Cardiac muscle cell (in vitro differentiated cells and primary cell): ENCODE data around the gene PLVAP. TPM values are rescaled to one million over a fixed set of nuclear protein-coding genes. Genes with fewer than 3 reads are reported as not detected.

Experiments
- DNase-seq, 2 donors: peaks; one replicate each; pipeline versions ENCODE4 v3.0.0 to v3.0.0-alpha.2; 2010 to 2017; ENCODE audit warnings: low read depth in 1 of 2, low spot score in 1 of 2
- H3K27ac ChIP-seq: fragments of 200-600 bp; sonication (generic); 2 replicates; pipeline ENCODE4 v1.5.1; 2016
- H3K27me3 ChIP-seq: fragments of 200-600 bp; sonication (generic); 2 replicates; pipeline ENCODE4 v1.6.0; 2016; ENCODE audit warnings: control low read depth
- H3K36me3 ChIP-seq: fragments of 200-600 bp; sonication (generic); 2 replicates; pipeline ENCODE4 v1.5.1; 2016; ENCODE audit warnings: control low read depth
- H3K4me1 ChIP-seq: fragments of 200-600 bp; sonication (generic); 2 replicates; pipeline ENCODE4 v1.8.1; 2017; ENCODE audit warnings: low read depth, mild to moderate bottlenecking, mixed run types
- H3K4me3 ChIP-seq: fragments of 200-600 bp; sonication (generic); 2 replicates; pipeline ENCODE4 v1.5.1; 2016; ENCODE audit warnings: mild to moderate bottlenecking
- H3K9me3 ChIP-seq: fragments of 200-600 bp; sonication (generic); 2 replicates; pipeline ENCODE4 v1.5.1; 2017; ENCODE audit warnings: low read depth, mild to moderate bottlenecking, control low read depth
- polyA plus RNA-seq: library from polyadenylated mRNA; unstranded; fragments of >200 nt; fragmentation: Nextera tagmentation; extraction: Ambion mirVana; gene quantifications from 2 replicates; pipeline ENCODE4 v1.2.1, GENCODE V29; 2016
- total RNA-seq: library from RNA; depleted of rRNA; stranded (reverse); fragments of >200 nt; gene quantifications from 2 replicates; pipeline ENCODE4 v1.2.3, GENCODE V29; 2016
- TF ChIP-seq, protein P1 (sequence below): IDR thresholded peaks from 2 replicates; pipeline ENCODE4 v1.5.1; 2012; ENCODE audit warnings: low read depth, mild to moderate bottlenecking, low read length

Gene PLVAP
- total and polyA plus RNA-seq, 2 experiments from 2014 or later, result 4.2 to 4.3 TPM

DNA sequence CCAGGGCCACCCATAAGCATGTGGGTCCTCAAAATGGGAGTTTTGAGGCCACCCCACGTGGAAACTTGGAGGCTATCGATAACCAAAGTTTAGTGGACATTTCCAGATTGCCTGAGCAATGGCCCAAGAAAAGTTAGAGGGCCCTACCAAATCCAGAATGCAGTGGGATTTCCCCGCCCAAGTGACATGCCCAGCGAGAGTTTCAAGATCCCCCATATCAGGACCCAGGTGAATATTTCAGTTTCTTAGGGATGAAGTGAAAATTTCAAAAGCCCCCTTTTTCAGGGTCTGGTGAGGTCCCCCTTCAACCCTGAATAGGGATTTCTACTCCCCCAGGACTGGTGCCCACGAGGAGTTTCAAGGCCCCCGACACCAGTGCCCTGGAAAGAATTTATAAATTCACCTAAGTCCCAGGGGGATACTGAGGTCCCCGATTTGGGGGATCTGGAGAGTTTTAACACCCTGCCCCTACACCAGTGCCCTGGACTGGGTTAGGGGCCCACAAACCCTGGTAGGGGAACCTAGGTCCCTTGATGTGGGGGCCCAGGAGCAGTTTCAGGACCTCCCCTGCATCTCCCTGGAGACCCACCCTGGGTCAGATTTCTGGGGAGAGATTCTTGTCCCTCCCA lies 27.6 kb upstream of the PLVAP start:
- Histone ChIP-seq H3K4me3 (peak overlapping the region; percentile 27), H3K9me3 (no peaks in the 10 kb centered on the region), H3K36me3 (no peaks in the 10 kb centered on the region), H3K27me3 (no peaks in the 10 kb centered on the region), H3K27ac (peak overlapping the region; percentile 70), H3K4me1 (peaks cover 32% of the 10 kb centered on the region)
- DNase-seq, result no peak
- TF ChIP-seq, protein P1, sequence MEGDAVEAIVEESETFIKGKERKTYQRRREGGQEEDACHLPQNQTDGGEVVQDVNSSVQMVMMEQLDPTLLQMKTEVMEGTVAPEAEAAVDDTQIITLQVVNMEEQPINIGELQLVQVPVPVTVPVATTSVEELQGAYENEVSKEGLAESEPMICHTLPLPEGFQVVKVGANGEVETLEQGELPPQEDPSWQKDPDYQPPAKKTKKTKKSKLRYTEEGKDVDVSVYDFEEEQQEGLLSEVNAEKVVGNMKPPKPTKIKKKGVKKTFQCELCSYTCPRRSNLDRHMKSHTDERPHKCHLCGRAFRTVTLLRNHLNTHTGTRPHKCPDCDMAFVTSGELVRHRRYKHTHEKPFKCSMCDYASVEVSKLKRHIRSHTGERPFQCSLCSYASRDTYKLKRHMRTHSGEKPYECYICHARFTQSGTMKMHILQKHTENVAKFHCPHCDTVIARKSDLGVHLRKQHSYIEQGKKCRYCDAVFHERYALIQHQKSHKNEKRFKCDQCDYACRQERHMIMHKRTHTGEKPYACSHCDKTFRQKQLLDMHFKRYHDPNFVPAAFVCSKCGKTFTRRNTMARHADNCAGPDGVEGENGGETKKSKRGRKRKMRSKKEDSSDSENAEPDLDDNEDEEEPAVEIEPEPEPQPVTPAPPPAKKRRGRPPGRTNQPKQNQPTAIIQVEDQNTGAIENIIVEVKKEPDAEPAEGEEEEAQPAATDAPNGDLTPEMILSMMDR, result no peak

DNA sequence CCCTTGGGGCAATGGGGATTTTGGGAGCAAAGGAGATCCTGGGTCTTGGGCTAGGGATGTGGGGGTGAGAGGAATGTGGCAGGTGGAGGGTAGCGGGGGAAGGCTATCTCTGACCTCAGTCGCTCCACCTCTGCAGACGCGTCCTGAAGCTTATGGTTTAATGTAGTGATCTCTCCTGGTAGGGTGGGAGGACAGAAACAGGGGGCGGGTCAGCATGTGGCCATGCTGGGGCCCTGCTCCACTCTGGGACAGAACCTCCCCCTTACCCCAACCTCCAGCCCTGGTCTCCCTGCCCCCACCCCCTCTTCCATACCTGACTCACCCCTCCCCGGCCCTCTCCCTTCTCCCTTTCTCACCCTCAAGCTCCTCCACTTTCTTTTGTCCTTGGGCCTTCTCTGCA lies 26.9 kb upstream of the PLVAP start:
- Histone ChIP-seq H3K4me1 (peaks cover 32% of the 10 kb centered on the region), H3K36me3 (no peaks in the 10 kb centered on the region), H3K9me3 (no peaks in the 10 kb centered on the region), H3K27ac (peak overlapping the region; percentile 70), H3K27me3 (no peaks in the 10 kb centered on the region), H3K4me3 (peak overlapping the region; percentile 27)
- no peak for DNase-seq
- TF ChIP-seq, protein P1, result no peak

DNA sequence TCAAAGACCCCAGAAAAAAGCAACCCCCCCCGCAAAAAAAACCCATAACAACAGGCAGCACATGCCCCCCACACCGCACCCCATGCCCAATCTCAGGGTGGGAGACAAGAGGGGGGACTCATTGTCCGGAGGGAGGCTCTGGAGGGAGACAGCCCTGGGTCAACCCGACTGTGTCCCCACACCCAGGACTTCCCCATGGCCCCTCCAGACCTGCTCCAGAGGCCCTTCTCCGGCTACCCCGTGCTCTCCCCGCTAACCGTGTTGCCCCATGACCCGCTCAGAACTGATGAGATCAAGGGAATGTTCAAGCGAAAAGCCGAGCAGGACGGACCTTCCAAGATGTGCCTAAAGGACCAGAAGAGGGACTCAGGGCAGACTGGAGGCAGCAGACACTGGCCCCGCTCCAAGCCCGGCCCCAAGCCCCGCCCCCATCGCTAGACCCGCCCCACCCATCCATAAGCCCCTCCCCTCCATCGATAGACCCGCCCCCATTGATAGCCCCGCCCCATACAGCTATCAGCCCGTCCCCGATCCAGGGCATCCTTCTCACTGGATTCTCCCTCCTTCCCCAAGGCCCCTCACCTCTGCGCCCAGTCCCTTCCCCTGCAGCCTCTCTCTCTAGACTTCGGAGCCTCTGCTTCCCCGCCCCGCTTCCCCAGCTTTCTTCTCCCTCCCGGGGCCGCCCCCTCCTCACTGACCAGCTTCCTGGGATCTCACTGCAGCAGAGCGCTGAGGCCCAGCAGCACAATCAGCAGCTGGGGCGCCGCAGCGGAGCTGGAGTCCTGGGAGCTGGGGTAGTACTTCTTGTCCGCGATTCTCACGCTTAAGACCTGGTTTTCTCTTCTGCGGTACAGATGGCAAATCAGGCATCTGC lies 26.1 kb upstream of the PLVAP start:
- H3K27ac ChIP-seq, result peak overlapping the region; percentile 70

DNA sequence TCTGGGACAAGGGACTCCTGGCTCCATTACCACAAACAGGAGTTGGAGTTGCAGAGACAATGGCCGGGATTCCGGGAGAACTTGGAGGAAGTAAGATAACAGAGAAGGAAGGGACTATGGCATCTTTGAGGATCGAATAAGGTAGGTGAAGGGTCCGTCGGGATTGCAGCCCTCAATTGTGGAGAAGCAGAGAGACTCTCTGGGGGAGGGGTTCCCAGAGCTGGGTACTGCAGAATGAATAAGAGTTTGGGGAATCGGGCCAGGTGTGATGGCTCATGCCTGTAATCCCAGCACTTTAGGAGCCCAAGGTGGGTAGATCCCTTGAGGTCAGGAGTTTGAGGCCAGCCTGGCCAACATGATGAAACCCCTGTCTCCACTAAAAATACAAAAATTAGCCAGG lies 24.5 kb upstream of the PLVAP start:
- DNase-seq, result no peak
- Histone ChIP-seq H3K36me3 (no peaks in the 10 kb centered on the region), H3K9me3 (no peaks in the 10 kb centered on the region), H3K4me3 (no peak overlapping the region), H3K4me1 (peaks cover 21% of the 10 kb centered on the region), H3K27me3 (no peaks in the 10 kb centered on the region), H3K27ac (no peak overlapping the region)
- TF ChIP-seq, protein P1, result no peak

More for the DNA sequence above, 26.1 kb upstream of the PLVAP start:
- H3K9me3 ChIP-seq, result no peaks in the 10 kb centered on the region
- TF ChIP-seq, protein P1, result no peak
- H3K36me3 ChIP-seq, result no peaks in the 10 kb centered on the region
- H3K27me3 ChIP-seq, result no peaks in the 10 kb centered on the region
- peak overlapping the region; percentile 27 for H3K4me3 ChIP-seq
- peaks cover 32% of the 10 kb centered on the region for H3K4me1 ChIP-seq
- DNase-seq, result peak; percentile 31 to 75

DNA sequence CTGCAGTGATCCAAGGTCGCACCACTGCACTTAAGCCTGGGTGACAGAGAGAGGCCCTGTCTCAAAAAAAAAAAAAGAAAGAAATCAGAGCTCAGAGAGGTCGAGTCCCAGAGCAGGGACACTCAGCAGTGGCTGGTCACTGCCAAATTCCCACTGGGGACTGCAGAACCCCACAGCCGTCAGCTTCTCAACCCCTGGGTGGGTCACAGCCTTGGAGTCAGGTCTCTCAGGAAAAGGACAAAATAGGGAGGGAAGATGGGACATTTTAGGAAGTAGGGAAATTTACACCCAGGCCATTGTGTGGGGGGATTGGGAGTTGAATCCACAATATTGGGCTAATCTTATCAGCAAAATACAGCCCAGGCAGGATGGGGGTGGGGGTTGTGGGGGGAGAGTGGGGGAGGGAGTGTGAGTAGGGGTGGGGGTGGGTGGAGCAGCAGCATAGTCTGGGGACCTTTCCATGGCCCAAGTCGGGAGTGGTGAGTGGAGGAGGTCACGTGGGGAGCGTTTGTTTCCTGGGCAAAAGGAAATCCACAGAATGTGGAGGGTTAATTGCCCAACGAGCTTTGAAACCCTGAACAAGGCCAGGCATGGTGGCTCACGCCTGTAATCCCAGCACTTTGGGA lies 21.9 kb upstream of the PLVAP start:
- TF ChIP-seq, protein P1, result no peak
- DNase-seq, result no peak
- no peak overlapping the region for H3K27ac ChIP-seq
- H3K4me1 ChIP-seq, result no peaks in the 10 kb centered on the region
- no peaks in the 10 kb centered on the region for H3K36me3 ChIP-seq
- H3K9me3 ChIP-seq, result no peaks in the 10 kb centered on the region
- no peaks in the 10 kb centered on the region for H3K27me3 ChIP-seq
- H3K4me3 ChIP-seq, result no peak overlapping the region
